Kidney epithelial cell (primary cell): ENCODE results near the gene GDF15. TPM values are rescaled to one million over a fixed set of nuclear protein-coding genes. Genes with fewer than 3 reads are reported as not detected.
"Not testable (repeated sequence)": the region's sequence is repeated elsewhere in the genome, so short reads cannot be mapped to it uniquely, and the experiment has no call there.

ENCODE experiments used
- DNase-seq: peaks from one replicate; pipeline ENCODE4 v3.0.0-alpha.2; 2010; ENCODE audit warnings: low read depth
- H3K27me3 ChIP-seq: 2 replicates; pipeline ENCODE4 v1.6.0; 2011; ENCODE audit warnings: low read length; ENCODE audit not compliant: control insufficient read depth, insufficient read depth
- H3K36me3 ChIP-seq: 2 replicates; pipeline ENCODE4 v1.5.1; 2011; ENCODE audit warnings: low read length; ENCODE audit not compliant: control insufficient read depth, insufficient read depth
- H3K4me3 ChIP-seq: 2 replicates; pipeline ENCODE4 v1.5.1; 2011; ENCODE audit warnings: low read depth, mild to moderate bottlenecking, control low read depth, low read length
- total RNA-seq: library from RNA; depleted of rRNA; stranded (reverse); fragments of >200 nt; gene quantifications from 2 replicates; pipeline ENCODE4 v1.2.3, GENCODE V29; 2015
- TF ChIP-seq, protein P1 (sequence below): IDR thresholded peaks from 2 replicates; pipeline ENCODE4 v1.5.1; 2011; ENCODE audit warnings: mild to moderate bottlenecking, moderate library complexity, low read length, control low read depth, inconsistent platforms; ENCODE audit not compliant: insufficient read depth, poor library complexity, severe bottlenecking

Gene GDF15
- total RNA-seq, 1 donor from 2014 or later: 637 TPM

DNA sequence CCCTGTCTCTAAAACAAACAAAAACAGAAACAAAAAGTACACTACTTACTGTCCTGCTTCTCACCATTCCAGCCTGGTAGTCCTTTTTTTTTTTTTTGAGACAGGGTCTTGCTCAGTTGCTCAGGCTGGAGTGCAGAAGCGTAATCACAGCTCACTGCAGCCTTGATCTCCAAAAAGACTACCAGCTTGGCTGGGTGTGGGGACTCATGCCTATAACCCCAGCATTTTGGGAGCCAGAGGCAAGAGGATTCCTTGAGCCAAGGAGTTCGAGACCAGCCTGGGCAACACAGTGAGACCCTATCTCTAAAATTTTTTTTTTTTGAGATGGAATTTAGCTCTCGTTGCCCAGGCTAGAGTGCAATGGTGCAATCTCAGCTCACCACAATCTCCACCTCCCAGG, 5.1 kb upstream of the GDF15 start:
- no peak for DNase-seq
- Histone ChIP-seq H3K4me3 (no peak overlapping the region), H3K27me3 (no peaks in the 10 kb centered on the region), H3K36me3 (no peaks in the 10 kb centered on the region)
- TF ChIP-seq, protein P1, sequence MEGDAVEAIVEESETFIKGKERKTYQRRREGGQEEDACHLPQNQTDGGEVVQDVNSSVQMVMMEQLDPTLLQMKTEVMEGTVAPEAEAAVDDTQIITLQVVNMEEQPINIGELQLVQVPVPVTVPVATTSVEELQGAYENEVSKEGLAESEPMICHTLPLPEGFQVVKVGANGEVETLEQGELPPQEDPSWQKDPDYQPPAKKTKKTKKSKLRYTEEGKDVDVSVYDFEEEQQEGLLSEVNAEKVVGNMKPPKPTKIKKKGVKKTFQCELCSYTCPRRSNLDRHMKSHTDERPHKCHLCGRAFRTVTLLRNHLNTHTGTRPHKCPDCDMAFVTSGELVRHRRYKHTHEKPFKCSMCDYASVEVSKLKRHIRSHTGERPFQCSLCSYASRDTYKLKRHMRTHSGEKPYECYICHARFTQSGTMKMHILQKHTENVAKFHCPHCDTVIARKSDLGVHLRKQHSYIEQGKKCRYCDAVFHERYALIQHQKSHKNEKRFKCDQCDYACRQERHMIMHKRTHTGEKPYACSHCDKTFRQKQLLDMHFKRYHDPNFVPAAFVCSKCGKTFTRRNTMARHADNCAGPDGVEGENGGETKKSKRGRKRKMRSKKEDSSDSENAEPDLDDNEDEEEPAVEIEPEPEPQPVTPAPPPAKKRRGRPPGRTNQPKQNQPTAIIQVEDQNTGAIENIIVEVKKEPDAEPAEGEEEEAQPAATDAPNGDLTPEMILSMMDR: no peak

DNA sequence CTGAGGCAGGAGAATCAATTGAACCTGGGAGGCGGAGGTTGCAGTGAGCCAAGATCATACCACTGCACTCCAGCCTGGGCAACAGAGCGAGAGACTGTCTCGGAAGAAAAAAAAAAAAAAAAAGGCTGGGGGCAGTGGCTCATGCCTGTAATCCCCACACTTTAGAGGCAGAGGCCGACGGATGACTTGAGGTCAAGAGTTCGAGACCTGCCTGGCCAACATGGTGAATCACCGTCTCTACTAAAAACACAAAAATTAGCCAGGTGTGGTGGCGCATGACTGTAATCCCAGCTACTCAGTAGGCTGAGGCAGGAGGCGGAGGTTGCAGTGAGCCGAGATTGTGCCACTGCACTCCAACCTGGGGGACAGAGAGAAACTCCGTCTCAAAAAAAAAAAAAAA, 2.3 kb upstream of the GDF15 start:
- not testable (repeated sequence) for H3K27me3 ChIP-seq, H3K4me3 ChIP-seq, H3K36me3 ChIP-seq, DNase-seq

DNA sequence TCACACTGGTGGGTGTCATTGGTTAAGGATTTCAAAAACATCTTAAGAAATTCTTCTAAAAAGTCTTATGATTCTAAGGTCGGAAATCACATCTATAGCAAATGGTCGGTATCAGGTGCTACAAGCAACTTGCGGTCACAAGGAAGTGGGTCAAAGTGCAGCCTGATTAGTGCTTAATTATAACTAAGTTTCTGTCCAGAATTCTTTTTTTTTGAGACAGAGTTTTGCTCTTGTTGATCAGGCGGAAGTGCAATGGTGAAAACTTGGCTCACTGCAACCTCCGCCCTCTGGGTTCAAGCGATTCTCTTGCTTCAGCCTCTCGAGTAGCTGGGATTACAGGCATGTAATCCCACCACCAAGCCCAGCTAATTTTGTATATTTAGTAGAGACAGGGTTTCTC, 1.2 kb upstream of the GDF15 start:
- TF ChIP-seq, protein P1: no peak
- Histone ChIP-seq H3K36me3 (peaks cover 4% of the 10 kb centered on the region), H3K4me3 (no peak overlapping the region), H3K27me3 (no peaks in the 10 kb centered on the region)
- no peak for DNase-seq

GRCh38 chr19:18385359-18385674, 641 bp upstream of the GDF15 start:
- no peak for DNase-seq
- no peaks in the 10 kb centered on the region for H3K27me3 ChIP-seq
- peaks cover 4% of the 10 kb centered on the region for H3K36me3 ChIP-seq
- H3K4me3 ChIP-seq: no peak overlapping the region
- TF ChIP-seq, protein P1: no peak

DNA sequence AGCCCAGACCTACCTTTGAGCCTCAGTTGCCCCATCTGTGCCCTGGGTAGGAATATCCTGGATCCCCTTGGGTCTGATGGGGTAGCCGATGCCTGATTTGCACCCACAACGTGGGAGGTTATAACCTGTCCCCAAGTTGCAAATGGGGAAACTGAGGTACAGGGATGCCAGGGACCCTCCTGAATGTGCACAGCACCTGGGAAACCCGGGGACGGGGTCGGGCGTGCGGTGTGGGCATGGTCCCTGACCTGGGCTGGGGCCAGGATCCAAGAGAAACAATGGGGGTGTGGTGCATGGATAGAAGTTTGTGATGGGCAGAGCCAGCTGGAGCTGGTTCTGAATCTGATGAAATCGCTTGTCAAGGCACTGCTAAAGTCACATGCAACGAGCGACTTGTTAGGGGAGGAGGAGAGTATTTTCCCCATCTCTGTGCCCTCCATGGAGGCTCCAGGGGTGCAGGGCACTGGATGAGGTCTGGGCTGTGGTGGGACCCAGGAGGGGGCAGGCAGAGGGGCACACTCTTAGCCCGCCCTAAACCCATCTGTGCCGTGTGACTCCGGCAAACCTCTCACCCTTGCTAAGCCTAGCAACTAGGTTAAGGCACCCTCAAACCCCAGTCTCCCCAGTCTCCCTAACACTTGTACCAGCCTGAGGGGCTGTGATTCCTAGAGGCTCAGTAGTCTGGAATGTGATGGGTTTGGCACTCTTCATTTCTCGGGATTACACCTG, 749 bp downstream of the GDF15 start:
- TF ChIP-seq, protein P1: no peak
- Histone ChIP-seq H3K36me3 (peaks cover 4% of the 10 kb centered on the region), H3K27me3 (no peaks in the 10 kb centered on the region), H3K4me3 (peak overlapping the region; percentile 77)
- no peak for DNase-seq

GRCh38 chr19:18388100-18388959, 2.4 kb downstream of the GDF15 start:
- H3K36me3 ChIP-seq: peaks cover 4% of the 10 kb centered on the region
- H3K27me3 ChIP-seq: no peaks in the 10 kb centered on the region
- TF ChIP-seq, protein P1: peak; percentile 64
- peak overlapping the region; percentile 77 for H3K4me3 ChIP-seq
- DNase-seq: no peak
